Activated naive CD8-positive, alpha-beta T cell (primary cell): ENCODE results near the gene ANKRD11.

ENCODE experiments used
- H3K27ac Mint-ChIP-seq: one replicate; pipeline ENCODE4 v1.8.0; 2021; ENCODE audit warnings: mixed read lengths
- H3K27me3 Mint-ChIP-seq: one replicate; pipeline ENCODE4 v1.8.0; 2021; ENCODE audit warnings: mixed read lengths
- H3K36me3 Mint-ChIP-seq: one replicate; pipeline ENCODE4 v1.8.0; 2021; ENCODE audit warnings: mixed read lengths
- H3K4me1 Mint-ChIP-seq: one replicate; pipeline ENCODE4 v1.8.0; 2021; ENCODE audit warnings: low read depth, mixed read lengths
- H3K4me3 Mint-ChIP-seq: one replicate; pipeline ENCODE4 v1.8.0; 2021; ENCODE audit warnings: mild to moderate bottlenecking, mixed read lengths
- H3K9me3 Mint-ChIP-seq: one replicate; pipeline ENCODE4 v1.8.0; 2021; ENCODE audit warnings: low read depth, mixed read lengths

ANKRD11 gene

DNA sequence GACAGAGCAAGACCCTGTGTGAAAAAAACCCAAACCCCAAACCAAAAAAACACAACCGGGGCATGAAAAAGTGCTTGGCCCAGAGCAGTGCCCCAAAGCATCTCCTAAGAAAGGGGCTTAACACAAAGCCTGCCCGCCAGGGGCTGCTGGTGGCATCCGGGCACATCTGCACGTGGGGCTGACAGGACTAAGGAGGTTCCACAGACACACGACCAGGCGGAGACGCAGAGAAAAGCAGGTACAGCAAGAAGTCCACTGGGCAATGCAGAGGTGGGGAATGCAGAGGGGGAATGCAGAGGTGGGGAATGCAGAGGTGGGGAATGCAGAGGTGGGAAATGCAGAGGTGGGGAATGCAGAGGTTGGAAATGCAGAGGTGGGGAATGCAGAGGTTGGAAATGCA, 163.6 kb downstream of the ANKRD11 start:
- Mint-ChIP-seq H3K27me3 (no peaks in the 10 kb centered on the region), H3K4me1 (peaks cover 87% of the 10 kb centered on the region), H3K27ac (peak overlapping the region; percentile 81), H3K9me3 (no peaks in the 10 kb centered on the region), H3K36me3 (peaks cover 3% of the 10 kb centered on the region), H3K4me3 (no peak overlapping the region)

GRCh38 chr16:89325861-89326471, 164.4 kb downstream of the ANKRD11 start:
- Mint-ChIP-seq H3K4me1 (peaks cover 85% of the 10 kb centered on the region), H3K36me3 (peaks cover 3% of the 10 kb centered on the region), H3K27me3 (no peaks in the 10 kb centered on the region), H3K4me3 (peak overlapping the region; percentile 50), H3K27ac (peak overlapping the region; percentile 94), H3K9me3 (no peaks in the 10 kb centered on the region)

DNA sequence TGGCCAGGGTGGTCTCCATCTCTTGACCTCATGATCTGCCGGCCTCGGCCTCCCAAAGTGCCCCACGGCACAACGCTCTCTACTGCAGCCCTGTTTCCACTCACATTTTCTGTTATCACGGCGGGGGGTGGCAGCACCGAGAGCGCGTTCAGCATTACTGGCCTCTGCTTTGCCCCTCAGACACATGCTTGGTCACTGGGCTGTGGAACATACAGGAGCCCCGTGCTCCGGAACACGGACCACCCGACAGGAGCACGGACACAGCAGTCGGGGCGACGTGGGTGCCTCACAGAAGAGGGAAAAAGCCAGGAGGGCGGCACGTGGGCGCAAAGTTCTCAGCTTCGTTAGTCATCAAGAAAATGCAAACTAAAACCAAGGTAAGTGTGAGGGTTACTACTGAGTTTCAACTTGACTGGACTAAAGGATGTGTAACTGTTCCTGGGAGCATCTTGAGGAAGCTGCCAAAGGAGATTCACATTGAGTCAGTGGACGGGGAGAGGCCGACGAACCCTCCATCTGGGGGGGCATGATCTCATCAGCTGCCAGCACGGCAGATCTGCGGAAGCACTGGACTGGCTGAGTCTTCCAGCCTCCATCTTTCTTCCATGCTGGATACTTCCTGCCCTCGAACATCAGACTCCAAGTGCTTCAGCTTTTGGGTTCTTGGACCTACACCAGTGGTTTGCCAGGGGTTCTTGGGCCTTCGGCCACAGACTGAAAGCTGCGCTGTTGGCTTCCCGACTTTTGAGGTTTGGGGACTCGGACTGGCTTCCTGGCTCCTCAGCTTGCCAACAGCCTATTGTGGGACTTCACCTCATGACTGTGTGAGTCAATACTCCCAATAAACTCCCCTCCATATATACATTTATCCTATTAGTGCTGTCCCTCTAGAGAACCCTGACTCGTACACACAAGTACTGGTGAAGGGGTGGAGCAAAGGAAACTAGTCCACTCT, 166.0 kb downstream of the ANKRD11 start:
- H3K4me1 Mint-ChIP-seq, result peaks cover 87% of the 10 kb centered on the region
- H3K4me3 Mint-ChIP-seq, result peak overlapping the region; percentile 63
- H3K9me3 Mint-ChIP-seq, result no peaks in the 10 kb centered on the region
- peaks cover 3% of the 10 kb centered on the region for H3K36me3 Mint-ChIP-seq
- no peaks in the 10 kb centered on the region for H3K27me3 Mint-ChIP-seq
- H3K27ac Mint-ChIP-seq, result peak overlapping the region; percentile 94

- H3K27ac Mint-ChIP-seq, result peak overlapping the region; percentile 94
- no peaks in the 10 kb centered on the region for H3K27me3 Mint-ChIP-seq
- peaks cover 91% of the 10 kb centered on the region for H3K4me1 Mint-ChIP-seq
- peaks cover 3% of the 10 kb centered on the region for H3K36me3 Mint-ChIP-seq
- H3K9me3 Mint-ChIP-seq, result no peaks in the 10 kb centered on the region
- peak overlapping the region; percentile 63 for H3K4me3 Mint-ChIP-seq
These were observed 167.0 kb downstream of the ANKRD11 start for GRCh38 chr16:89323120-89323960.

- H3K4me3 Mint-ChIP-seq, result peak overlapping the region; percentile 44
These were observed 167.8 kb downstream of the ANKRD11 start for GRCh38 chr16:89322321-89323119.

DNA sequence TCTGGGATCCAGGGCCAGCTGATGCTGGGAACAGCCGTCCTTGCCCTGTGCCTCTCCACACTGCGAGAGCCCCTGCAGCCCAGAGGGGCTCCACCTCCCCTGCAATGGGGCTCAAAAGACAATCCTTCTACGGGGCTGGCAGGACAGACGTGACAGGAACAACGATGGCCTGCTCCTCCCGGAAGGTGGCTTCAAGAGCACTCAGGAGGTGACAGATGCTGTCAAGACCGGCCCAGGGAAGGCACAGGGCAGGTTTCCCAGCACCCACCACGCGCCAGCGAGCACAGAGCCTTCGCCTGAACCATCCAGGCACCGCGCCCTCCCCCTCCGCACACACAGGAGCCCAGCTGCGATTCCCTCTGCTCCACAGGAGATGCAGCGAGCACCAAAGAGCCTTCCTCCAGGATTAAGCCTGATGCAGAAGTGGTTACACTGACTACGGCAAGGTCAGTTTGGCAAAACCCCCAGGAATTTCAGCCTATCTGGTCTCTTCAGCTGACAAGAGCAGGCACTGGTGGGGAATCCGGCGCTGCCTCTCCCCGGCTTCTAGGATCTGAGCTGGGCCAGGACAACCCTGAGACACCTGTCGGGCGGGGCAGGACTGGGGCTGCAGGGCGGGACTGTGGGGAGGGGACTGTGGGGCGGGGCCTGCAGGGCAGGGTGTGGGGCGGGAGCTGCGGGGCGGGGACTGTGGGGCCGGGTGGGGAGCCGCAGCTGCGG, 169.4 kb downstream of the ANKRD11 start:
- Mint-ChIP-seq H3K27ac (peak overlapping the region; percentile 28), H3K36me3 (peaks cover 4% of the 10 kb centered on the region), H3K9me3 (no peaks in the 10 kb centered on the region), H3K27me3 (no peaks in the 10 kb centered on the region), H3K4me1 (peaks cover 90% of the 10 kb centered on the region), H3K4me3 (no peak overlapping the region)

More at GRCh38 chr16:89322321-89323119, 167.8 kb downstream of the ANKRD11 start:
- Mint-ChIP-seq H3K9me3 (no peaks in the 10 kb centered on the region), H3K36me3 (peaks cover 3% of the 10 kb centered on the region), H3K4me1 (peaks cover 90% of the 10 kb centered on the region), H3K27ac (peak overlapping the region; percentile 90), H3K27me3 (no peaks in the 10 kb centered on the region)

DNA sequence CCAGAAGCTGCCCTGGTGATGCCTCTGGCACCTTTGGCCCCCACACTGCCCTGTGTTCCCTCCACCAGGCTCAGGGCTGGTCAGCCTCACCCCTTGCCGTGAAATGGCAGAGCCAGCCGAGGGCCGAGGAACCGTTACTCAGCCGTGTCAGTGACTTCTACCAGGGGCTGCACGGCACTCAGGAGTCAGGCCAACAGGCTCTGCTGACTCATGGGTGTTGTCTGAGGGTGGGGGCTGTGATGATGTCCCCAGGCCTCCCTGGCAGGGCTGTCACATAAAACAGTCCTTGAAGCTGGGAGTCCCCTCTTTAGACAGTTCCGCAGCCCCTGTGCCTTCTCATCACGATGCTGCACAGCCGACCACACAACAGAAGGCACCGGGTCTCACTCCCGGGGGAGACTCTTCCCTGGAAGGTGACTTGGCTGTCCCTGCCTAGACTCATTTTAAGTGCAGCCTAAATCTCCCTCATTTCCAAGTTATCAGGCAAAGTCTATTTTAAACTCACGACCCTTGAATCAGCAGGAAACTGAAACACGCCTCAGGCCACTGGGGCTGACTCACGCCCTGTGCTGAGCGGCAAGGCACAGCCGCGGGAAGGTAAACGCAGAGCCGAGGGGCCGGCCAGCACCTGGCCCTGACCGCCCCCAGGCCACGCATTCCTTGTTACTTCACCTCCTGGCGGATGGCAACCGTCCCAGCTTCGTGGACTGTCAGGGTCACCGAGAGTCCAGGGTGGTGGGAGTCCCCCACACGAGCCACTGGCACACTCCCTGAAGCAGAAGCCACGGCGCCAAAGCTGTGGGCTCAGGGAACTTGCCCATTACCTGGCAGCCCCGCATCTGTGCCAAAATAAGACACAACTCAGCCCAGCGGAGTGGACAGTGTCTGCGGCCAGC, 170.2 kb downstream of the ANKRD11 start:
- Mint-ChIP-seq H3K27ac (peak overlapping the region; percentile 86), H3K4me3 (peak overlapping the region; percentile 70), H3K4me1 (peaks cover 90% of the 10 kb centered on the region), H3K27me3 (no peaks in the 10 kb centered on the region), H3K36me3 (peaks cover 4% of the 10 kb centered on the region), H3K9me3 (no peaks in the 10 kb centered on the region)

DNA sequence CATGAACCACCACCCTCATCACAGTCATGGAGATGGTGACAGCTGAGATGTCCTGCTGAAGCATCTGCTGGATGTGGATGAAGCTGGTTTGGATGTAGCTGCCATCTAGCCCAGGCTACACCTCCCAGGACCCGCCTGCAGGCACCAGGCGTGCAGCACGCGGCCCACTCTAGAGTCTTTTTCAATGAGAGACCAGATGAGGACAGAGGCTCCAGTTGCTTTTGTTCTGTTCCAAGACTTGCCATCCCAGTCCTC, 170.8 kb downstream of the ANKRD11 start:
- H3K4me1 Mint-ChIP-seq, result peaks cover 90% of the 10 kb centered on the region
- peak overlapping the region; percentile 86 for H3K27ac Mint-ChIP-seq
- no peaks in the 10 kb centered on the region for H3K9me3 Mint-ChIP-seq
- peak overlapping the region; percentile 70 for H3K4me3 Mint-ChIP-seq
- peaks cover 4% of the 10 kb centered on the region for H3K36me3 Mint-ChIP-seq
- H3K27me3 Mint-ChIP-seq, result no peaks in the 10 kb centered on the region

GRCh38 chr16:89318871-89319630, 171.3 kb downstream of the ANKRD11 start:
- no peaks in the 10 kb centered on the region for H3K9me3 Mint-ChIP-seq
- H3K36me3 Mint-ChIP-seq, result peaks cover 4% of the 10 kb centered on the region
- peak overlapping the region; percentile 89 for H3K27ac Mint-ChIP-seq
- H3K4me3 Mint-ChIP-seq, result no peak overlapping the region
- H3K27me3 Mint-ChIP-seq, result no peaks in the 10 kb centered on the region
- H3K4me1 Mint-ChIP-seq, result peaks cover 90% of the 10 kb centered on the region

GRCh38 chr16:89318430-89318758, 172.0 kb downstream of the ANKRD11 start:
- Mint-ChIP-seq H3K4me1 (peaks cover 90% of the 10 kb centered on the region), H3K4me3 (peak overlapping the region; percentile 58), H3K27me3 (no peaks in the 10 kb centered on the region), H3K27ac (peak overlapping the region; percentile 89), H3K9me3 (no peaks in the 10 kb centered on the region), H3K36me3 (peaks cover 4% of the 10 kb centered on the region)

DNA sequence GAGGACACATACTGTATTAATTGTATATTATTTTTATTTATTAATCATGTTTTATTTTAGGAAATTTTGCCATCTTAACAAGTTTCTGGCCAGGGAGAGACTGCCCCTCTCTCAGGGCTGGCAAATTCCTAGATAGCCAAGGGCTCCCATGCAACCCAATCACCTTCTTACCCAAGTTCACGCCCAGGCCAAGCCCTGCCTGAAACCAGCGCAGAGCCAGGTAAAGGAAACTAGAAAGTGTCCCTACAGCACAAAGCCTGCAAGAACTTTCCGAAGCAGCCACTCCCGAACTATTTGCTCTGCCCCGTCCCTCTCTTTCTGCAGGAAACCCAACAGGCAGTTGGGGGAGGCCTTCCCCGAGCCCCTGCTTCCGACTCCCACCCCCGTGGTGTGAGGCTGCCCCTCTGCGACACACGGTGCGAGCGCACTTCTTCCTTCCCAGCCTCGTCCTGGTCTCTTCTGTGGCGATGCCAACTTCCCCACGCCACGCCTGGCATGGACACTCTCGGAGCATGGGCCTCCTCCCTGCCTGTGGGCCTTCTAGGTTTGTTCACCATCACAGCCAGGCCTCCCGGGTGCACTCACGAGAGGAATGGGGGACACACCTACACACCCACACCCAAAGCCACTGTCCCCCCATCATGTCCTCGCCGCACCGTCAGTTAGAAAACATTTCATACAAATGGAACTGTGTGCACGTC, 172.5 kb downstream of the ANKRD11 start:
- peaks cover 92% of the 10 kb centered on the region for H3K4me1 Mint-ChIP-seq
- peak overlapping the region; percentile 58 for H3K4me3 Mint-ChIP-seq
- peaks cover 4% of the 10 kb centered on the region for H3K36me3 Mint-ChIP-seq
- peak overlapping the region; percentile 89 for H3K27ac Mint-ChIP-seq
- H3K27me3 Mint-ChIP-seq, result no peaks in the 10 kb centered on the region
- no peaks in the 10 kb centered on the region for H3K9me3 Mint-ChIP-seq

DNA sequence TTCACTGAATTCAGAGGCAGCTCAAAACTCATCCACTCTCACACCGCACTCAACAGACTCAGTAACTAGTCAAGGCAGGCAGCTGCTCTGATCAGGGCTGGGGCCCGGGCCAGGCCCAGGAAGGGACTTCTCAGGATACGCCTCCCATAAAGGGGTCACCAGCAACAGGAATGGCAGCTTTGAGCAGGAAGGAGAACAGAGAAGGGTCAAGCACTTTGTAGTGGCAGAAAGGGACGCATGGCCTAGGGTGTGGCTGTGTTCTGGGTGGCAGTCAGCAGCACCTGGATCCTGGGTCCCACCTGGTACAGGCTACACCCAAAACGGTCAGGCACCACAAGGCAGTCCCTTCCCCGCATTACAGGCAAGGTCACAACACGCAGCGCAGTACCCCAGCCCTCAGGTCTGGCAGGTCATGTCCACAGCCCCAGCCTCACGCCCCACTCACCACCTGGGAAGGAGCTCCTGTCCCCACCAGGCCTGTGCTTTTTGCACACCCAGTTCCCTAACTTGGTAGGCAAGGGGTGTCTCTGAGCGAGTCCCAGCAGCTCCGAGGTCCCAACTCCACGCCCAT, 173.2 kb downstream of the ANKRD11 start:
- no peaks in the 10 kb centered on the region for H3K9me3 Mint-ChIP-seq
- H3K36me3 Mint-ChIP-seq, result peaks cover 2% of the 10 kb centered on the region
- peaks cover 91% of the 10 kb centered on the region for H3K4me1 Mint-ChIP-seq
- H3K27ac Mint-ChIP-seq, result peak overlapping the region; percentile 95
- peak overlapping the region; percentile 81 for H3K4me3 Mint-ChIP-seq
- no peaks in the 10 kb centered on the region for H3K27me3 Mint-ChIP-seq
